H1 (cell line): ENCODE results near the gene MTCH1. TPM values are rescaled to one million over a fixed set of nuclear protein-coding genes. Genes with fewer than 3 reads are reported as not detected.

Source experiments
- FOSL1 ChIP-seq: IDR thresholded peaks from 2 replicates; pipeline ENCODE4 v1.6.1; 2011; ENCODE audit warnings: mild to moderate bottlenecking, low read depth, low read length, moderate library complexity; ENCODE audit not compliant: insufficient read depth
- POU5F1 ChIP-seq: IDR thresholded peaks from 2 replicates; pipeline ENCODE4 v1.6.1; 2011; ENCODE audit warnings: low read depth, mild to moderate bottlenecking, low read length, moderate library complexity
- RAD21 ChIP-seq, 2 experiments: IDR thresholded peaks in 1 of 2; conservative IDR thresholded peaks in 1 of 2; 2 replicates each; pipeline ENCODE4 v1.6.1; 2011; ENCODE audit warnings: low read depth in 2 of 2, low read length in 2 of 2, improper control_type of control experiment in 1 of 2, inconsistent platforms in 1 of 2, mild to moderate bottlenecking in 1 of 2, moderate library complexity in 1 of 2
- SAP30 ChIP-seq: fragments of 300-600 bp; sonication (generic); IDR thresholded peaks from 2 replicates; pipeline ENCODE4 v1.7.1; 2012; ENCODE audit warnings: low read length, moderate library complexity, mild to moderate bottlenecking, inconsistent platforms; ENCODE audit not compliant: insufficient read depth, insufficient replicate concordance
- SIN3A ChIP-seq, 2 experiments: IDR thresholded peaks in 1 of 2; conservative IDR thresholded peaks in 1 of 2; 2 replicates each; pipeline ENCODE4 v1.6.1; 2011 to 2012; ENCODE audit warnings: low read length in 2 of 2, improper control_type of control experiment in 1 of 2, low read depth in 1 of 2, mild to moderate bottlenecking in 1 of 2
- SIX5 ChIP-seq: IDR thresholded peaks from 2 replicates; pipeline ENCODE4 v1.6.1; 2011; ENCODE audit warnings: mild to moderate bottlenecking, low read depth, low read length
- polyA plus RNA-seq, 7 experiments: library from polyadenylated mRNA; depleted of rRNA in 3 of 7; stranded (reverse) in 5 of 7; unstranded in 2 of 7; fragments of >200 nt in 5 of 7; fragments of 200-250 nt in 2 of 7; gene quantifications; 1 replicate in 5 of 7; 2 replicates in 1 of 7; 4 replicates in 1 of 7; pipeline versions ENCODE4 v1.2.1 to v1.2.3, GENCODE V29; 2011 to 2013; ENCODE audit warnings: missing spikeins in 2 of 7, mixed read lengths in 2 of 7
- total RNA-seq: library from RNA; stranded (reverse); fragmentation: NEBNext Ultra II Directional; extraction: Animal tissue kit (Norgen Biotek cat#: 25700); gene quantifications from 2 replicates; pipeline ENCODE4 v1.2.1, GENCODE V29; 2021

The MTCH1 gene
- total and polyA plus RNA-seq, 2 of the 8 experiments (the other 6 are each of a cell fraction or from before 2014, with no cell fraction given), result 169 to 214 TPM

- no peak for TF ChIP-seq RAD21 (IDR thresholded peaks at IDR 0.05 in 1 of 2, conservative IDR thresholded peaks at IDR 0.05 in 1 of 2; ENCODE audit: low read depth in 2 of 2, low read length in 2 of 2)
- TF ChIP-seq FOSL1, result no peak
- TF ChIP-seq SAP30, result no peak
- no peak for TF ChIP-seq SIN3A (conservative IDR thresholded peaks at IDR 0.05 in 1 of 2, IDR thresholded peaks at IDR 0.05 in 1 of 2; ENCODE audit: low read depth in 1 of 2, low read length in 2 of 2)
- TF ChIP-seq POU5F1, result no peak
- TF ChIP-seq SIX5, result no peak
Observed at GRCh38 chr6:37020812-37021211, 34.8 kb upstream of the MTCH1 start (continued).
